Keratinocyte (primary cell): ENCODE results near the gene TIMP2. TPM values are rescaled to one million over a fixed set of nuclear protein-coding genes. Genes with fewer than 3 reads are reported as not detected.

Experiments
- DNase-seq: peaks from one replicate; pipeline ENCODE4 v3.0.0-alpha.2; 2011; ENCODE audit warnings: low read depth, missing footprints, low spot score
- FAIRE-seq: peaks from 2 replicates; lab custom pipeline; 2011; peaks lifted over from hg19 to GRCh38; lab: Jason Lieb, UNC
- H2AFZ ChIP-seq: 2 replicates; pipeline ENCODE4 v1.6.0; 2012; ENCODE audit warnings: low read length, control low read depth, inconsistent platforms; ENCODE audit not compliant: control insufficient read depth
- H3K27ac ChIP-seq: 2 replicates; pipeline ENCODE4 v1.5.1; 2011; ENCODE audit warnings: low read length; ENCODE audit not compliant: control insufficient read depth, insufficient read depth
- H3K27me3 ChIP-seq: 3 replicates; pipeline ENCODE4 v1.6.0; 2011; ENCODE audit warnings: low read length; ENCODE audit not compliant: control insufficient read depth, insufficient read depth; ENCODE audit errors: extremely low read depth
- H3K36me3 ChIP-seq, 2 experiments: 2 replicates in 1 of 2; 3 replicates in 1 of 2; pipeline ENCODE4 v1.5.1; 2011; ENCODE audit warnings: low read length in 2 of 2, mild to moderate bottlenecking in 1 of 2; ENCODE audit not compliant: control insufficient read depth in 2 of 2, insufficient read depth in 2 of 2; ENCODE audit errors: extremely low read depth in 1 of 2
- H3K4me1 ChIP-seq: 3 replicates; pipeline ENCODE4 v1.5.1; 2011; ENCODE audit warnings: low read length; ENCODE audit not compliant: control insufficient read depth, insufficient read depth; ENCODE audit errors: extremely low read depth
- H3K4me2 ChIP-seq: 3 replicates; pipeline ENCODE4 v1.6.0; 2011; ENCODE audit warnings: low read depth, low read length; ENCODE audit not compliant: control insufficient read depth, insufficient read depth; ENCODE audit errors: extremely low read depth
- H3K4me3 ChIP-seq, 3 experiments: fragments of 200-600 bp in 1 of 3; sonication (generic) in 1 of 3; 2 replicates in 2 of 3; 3 replicates in 1 of 3; pipeline ENCODE4 v1.5.1; 2011 to 2016; ENCODE audit warnings: low read length in 3 of 3, mild to moderate bottlenecking in 3 of 3, control low read depth in 2 of 3, inconsistent platforms in 1 of 3, low read depth in 1 of 3, mixed read lengths in 1 of 3, mixed run types in 1 of 3, moderate library complexity in 1 of 3; ENCODE audit not compliant: control insufficient read depth in 2 of 3, insufficient read depth in 2 of 3; ENCODE audit errors: extremely low read depth in 1 of 3
- H3K79me2 ChIP-seq: 2 replicates; pipeline ENCODE4 v1.6.0; 2012; ENCODE audit warnings: low read length; ENCODE audit not compliant: control insufficient read depth, insufficient read depth
- H3K9ac ChIP-seq: 3 replicates; pipeline ENCODE4 v1.6.0; 2011; ENCODE audit warnings: low read length; ENCODE audit not compliant: control insufficient read depth, insufficient read depth; ENCODE audit errors: extremely low read depth
- H3K9me1 ChIP-seq: 3 replicates; pipeline ENCODE4 v1.6.0; 2011; ENCODE audit warnings: low read length; ENCODE audit not compliant: control insufficient read depth, insufficient read depth; ENCODE audit errors: extremely low read depth
- H3K9me3 ChIP-seq: 2 replicates; pipeline ENCODE4 v1.5.1; 2012; ENCODE audit warnings: low read depth, low read length; ENCODE audit not compliant: control insufficient read depth
- H4K20me1 ChIP-seq: 3 replicates; pipeline ENCODE4 v1.6.0; 2011; ENCODE audit warnings: low read length; ENCODE audit not compliant: control insufficient read depth, insufficient read depth; ENCODE audit errors: extremely low read depth
- CTCF ChIP-seq, 3 experiments: IDR thresholded peaks in 1 of 3; conservative IDR thresholded peaks in 1 of 3; optimal IDR thresholded peaks in 1 of 3; 2 replicates in 2 of 3; 3 replicates in 1 of 3; pipeline versions ENCODE3 to v1.5.1; 2011; ENCODE audit warnings: low read length in 3 of 3, mild to moderate bottlenecking in 3 of 3, moderate library complexity in 2 of 3, control low read depth in 1 of 3, inconsistent platforms in 1 of 3; ENCODE audit not compliant: insufficient read depth in 2 of 3; ENCODE audit errors: extremely low read depth in 1 of 3
- EZH2 ChIP-seq: IDR thresholded peaks from one replicate; pipeline ENCODE4 v1.6.1; 2012; ENCODE audit warnings: inconsistent platforms, mild to moderate bottlenecking, low read length, moderate library complexity
- dilution Hi-C: fragments of 300-500 bp; cut with MboI; formaldehyde crosslinking; loops from one replicate; pipeline ENCODE4 v1.7.0; 2020; ENCODE audit warnings: low sequenced_read_pairs; ENCODE audit not compliant: extremely low pct_ligation_motif_present
- polyA plus RNA-seq, 5 experiments: library from polyadenylated mRNA; depleted of rRNA in 3 of 5; stranded (reverse) in 3 of 5; stranded (forward) in 1 of 5; unstranded in 1 of 5; fragments of >200 nt; gene quantifications; 1 replicate in 1 of 5; 2 replicates in 3 of 5; 3 replicates in 1 of 5; pipeline versions ENCODE4 v1.2.1 to v1.2.3, GENCODE V29; 2011 to 2012; ENCODE audit warnings: missing spikeins in 2 of 5, low read depth in 1 of 5, low replicate concordance in 1 of 5

TIMP2 gene
- polyA plus RNA-seq, 1 donor (not counting 4 experiments of a cell fraction or from before 2014, with no cell fraction given) = 1.2 TPM

- DNase-seq (no peak), FAIRE-seq (no peak)
- Histone ChIP-seq H4K20me1 (no peaks in the 10 kb centered on the region), H3K4me3 (no peak overlapping the region), H3K9me1 (no peaks in the 10 kb centered on the region), H3K27me3 (peaks cover 21% of the 10 kb centered on the region), H3K27ac (no peak overlapping the region), H3K4me2 (no peak overlapping the region), H3K79me2 (no peaks in the 10 kb centered on the region), H3K4me1 (peaks cover 7% of the 10 kb centered on the region), H3K36me3 (no peaks in the 10 kb centered on the region), H3K9ac (no peak overlapping the region), H2AFZ (no peak overlapping the region), H3K9me3 (peaks cover 4% of the 10 kb centered on the region)
- no peak for TF ChIP-seq CTCF (optimal IDR thresholded peaks at IDR 0.05 in 1 of 3, IDR thresholded peaks at IDR 0.05 in 1 of 3, conservative IDR thresholded peaks at IDR 0.05 in 1 of 3; ENCODE audit: extremely low read depth in 1 of 3, insufficient read depth in 2 of 3, low read length in 3 of 3)
- dilution Hi-C loops = no loop called here
Observed at GRCh38 chr17:78951967-78952551, 26.9 kb upstream of the TIMP2 start.

DNA sequence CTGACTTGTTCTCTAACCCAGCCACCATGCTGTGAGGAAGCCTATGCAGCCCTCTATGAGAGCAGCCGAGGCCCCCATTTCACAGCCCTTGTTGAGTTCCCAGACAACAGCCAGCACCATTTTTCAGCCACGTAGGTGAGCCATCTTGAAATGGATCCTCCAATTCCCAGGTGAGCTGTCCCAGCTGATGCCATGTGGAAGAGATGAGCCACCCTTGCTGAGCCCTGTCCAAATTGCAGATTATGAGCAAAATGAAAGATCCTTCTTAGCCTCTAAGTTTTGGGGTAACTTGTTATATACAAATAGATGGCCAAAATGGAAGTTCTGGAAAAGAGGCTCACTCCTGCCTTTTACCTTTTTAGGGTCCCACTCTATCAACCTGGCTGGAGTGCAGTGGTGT lies 25.7 kb upstream of the TIMP2 start:
- no peak for TF ChIP-seq EZH2
- TF ChIP-seq CTCF (optimal IDR thresholded peaks at IDR 0.05 in 1 of 3, IDR thresholded peaks at IDR 0.05 in 1 of 3, conservative IDR thresholded peaks at IDR 0.05 in 1 of 3; ENCODE audit: extremely low read depth in 1 of 3, insufficient read depth in 2 of 3, low read length in 3 of 3) = no peak
- peaks cover 4% of the 10 kb centered on the region for H3K9me3 ChIP-seq
- no peak overlapping the region for H3K4me3 ChIP-seq
- no peak for FAIRE-seq
- no peaks in the 10 kb centered on the region for H3K36me3 ChIP-seq
- H3K9me1 ChIP-seq = no peaks in the 10 kb centered on the region
- H2AFZ ChIP-seq = no peak overlapping the region
- peaks cover 11% of the 10 kb centered on the region for H3K27me3 ChIP-seq
- H3K4me2 ChIP-seq = no peak overlapping the region
- dilution Hi-C loops = no loop called here
- no peak for DNase-seq
- no peaks in the 10 kb centered on the region for H3K4me1 ChIP-seq
- H3K9ac ChIP-seq = no peak overlapping the region
- no peaks in the 10 kb centered on the region for H4K20me1 ChIP-seq
- H3K27ac ChIP-seq = no peak overlapping the region
- no peaks in the 10 kb centered on the region for H3K79me2 ChIP-seq
